Measurements from ENCODE around the gene MAN1B1.

Gene MAN1B1

DNA sequence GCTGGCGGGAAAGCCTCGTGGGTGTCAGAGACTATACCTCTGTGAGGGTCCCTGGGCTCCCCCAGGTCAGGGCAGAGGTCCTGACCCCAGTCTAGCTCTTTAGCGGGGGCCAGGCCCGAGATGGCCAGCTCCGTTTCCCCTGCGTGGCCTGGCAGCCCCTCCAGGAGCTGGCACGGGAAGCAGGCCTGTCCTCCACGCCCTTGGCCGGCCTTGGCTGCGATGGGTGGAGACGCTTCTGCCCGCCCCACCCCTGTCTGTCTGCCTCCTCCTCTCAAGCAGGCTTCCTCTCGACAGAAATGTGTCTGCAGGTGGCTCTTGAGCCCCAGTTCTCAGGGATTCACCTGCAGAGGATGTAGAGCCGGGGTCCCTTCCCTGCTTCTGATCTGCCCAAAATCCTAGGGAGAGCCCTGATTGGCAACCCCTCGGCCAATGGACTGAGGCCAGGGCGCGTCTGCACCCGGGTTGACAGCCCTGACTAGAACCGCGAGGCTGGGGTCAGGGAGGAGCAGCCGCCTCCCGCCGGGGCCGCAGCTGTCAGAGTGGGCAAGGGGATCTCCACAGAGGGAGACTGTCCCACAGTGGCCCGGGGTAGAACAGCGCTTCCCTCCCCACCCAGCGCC lies 49.6 kb downstream of the MAN1B1 start:
- Histone ChIP-seq H3K9me3 (ENCODE audit: control insufficient read depth, insufficient read depth, low read length) (no peaks in the 10 kb centered on the region), H3K27me3 (ENCODE audit: control insufficient read depth, insufficient read depth, low read length) (peaks cover 51% of the 10 kb centered on the region), H3K36me3 (ENCODE audit: control insufficient read depth, insufficient read depth, low read length) (no peaks in the 10 kb centered on the region), H3K9ac (ENCODE audit: low read depth, low read length) (no peak overlapping the region), H3K4me3 (ENCODE audit: low read depth, low read length) (no peak overlapping the region), H3K4me1 (ENCODE audit: control insufficient read depth, insufficient read depth, low read length) (no peaks in the 10 kb centered on the region)

DNA sequence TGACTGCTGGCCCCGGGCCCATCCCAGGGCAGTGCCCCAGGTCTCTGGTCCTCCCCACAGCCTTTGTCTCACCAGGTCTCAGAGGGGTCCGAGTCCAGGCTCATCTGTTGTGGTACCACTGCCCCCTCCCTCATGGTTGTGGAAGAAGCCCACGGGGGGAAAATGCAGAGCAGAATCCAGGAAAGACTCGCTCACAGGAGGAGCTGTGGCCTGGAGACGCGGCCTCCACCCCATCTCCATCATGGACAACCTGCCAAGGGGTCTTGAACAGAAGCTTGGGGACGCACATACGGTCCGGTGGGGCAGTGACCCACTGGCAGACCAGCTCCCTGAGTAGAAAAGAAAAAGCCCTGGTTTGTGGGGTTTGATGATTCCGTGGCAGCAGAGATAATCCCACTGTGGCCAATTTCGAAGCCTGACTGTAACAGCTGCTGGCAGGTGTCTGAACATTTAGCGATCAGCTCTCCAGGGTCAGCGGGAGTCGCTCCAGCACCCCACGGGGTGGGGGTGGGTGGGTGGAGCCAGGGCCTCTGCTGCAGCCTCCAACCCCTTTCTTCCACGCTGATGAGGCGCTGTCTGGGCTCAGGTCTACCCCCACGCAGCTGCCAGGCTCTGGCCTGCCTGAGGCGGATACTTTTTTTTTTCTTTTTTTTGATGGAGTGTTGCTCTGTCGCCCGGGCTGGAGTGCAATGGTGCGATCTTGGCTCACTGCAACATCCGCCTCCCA lies 50.3 kb downstream of the MAN1B1 start:
- Histone ChIP-seq H3K9me3 (ENCODE audit: control insufficient read depth, insufficient read depth, low read length) (no peaks in the 10 kb centered on the region), H3K4me3 (ENCODE audit: low read depth, low read length) (no peak overlapping the region), H3K4me1 (ENCODE audit: control insufficient read depth, insufficient read depth, low read length) (no peaks in the 10 kb centered on the region), H3K9ac (ENCODE audit: low read depth, low read length) (no peak overlapping the region), H3K27me3 (ENCODE audit: control insufficient read depth, insufficient read depth, low read length) (peaks cover 57% of the 10 kb centered on the region), H3K36me3 (ENCODE audit: control insufficient read depth, insufficient read depth, low read length) (no peaks in the 10 kb centered on the region)

DNA sequence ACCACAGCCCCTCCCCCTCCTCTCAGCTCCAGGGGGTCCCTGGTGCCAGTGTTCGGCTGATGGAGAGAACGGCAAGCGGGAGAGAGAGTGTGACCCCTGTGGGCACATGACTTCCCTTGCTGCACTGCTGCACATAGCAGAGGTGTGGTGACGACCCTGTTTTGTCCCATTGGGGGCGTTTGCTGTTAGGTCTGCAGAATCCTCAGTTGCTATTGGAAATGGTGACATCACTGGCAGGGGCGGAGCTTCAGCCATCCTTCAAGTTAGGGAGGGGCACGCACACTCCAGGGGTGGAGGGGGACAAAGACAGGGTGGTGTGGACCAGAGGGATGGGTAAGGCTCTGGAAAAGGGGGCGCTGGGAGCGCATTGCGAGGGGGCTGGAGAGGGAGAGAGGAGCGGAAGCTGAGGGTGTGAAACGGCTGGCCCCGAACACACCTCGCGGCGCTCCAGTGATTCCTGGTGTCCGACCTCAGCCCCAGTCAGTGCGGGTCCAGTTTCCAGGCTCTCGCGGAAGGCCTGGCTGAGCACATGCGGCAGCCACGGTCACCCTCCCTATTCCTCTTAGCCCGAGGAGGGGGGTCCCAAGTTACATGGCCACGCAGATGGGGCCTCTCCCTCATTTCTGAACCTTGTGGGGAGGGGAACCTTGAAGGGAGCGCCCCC lies 51.4 kb downstream of the MAN1B1 start:
- H3K4me1 ChIP-seq (ENCODE audit: control insufficient read depth, insufficient read depth, low read length): no peaks in the 10 kb centered on the region
- H3K27me3 ChIP-seq (ENCODE audit: control insufficient read depth, insufficient read depth, low read length): peaks cover 64% of the 10 kb centered on the region
- no peaks in the 10 kb centered on the region for H3K36me3 ChIP-seq (ENCODE audit: control insufficient read depth, insufficient read depth, low read length)
- no peak overlapping the region for H3K9ac ChIP-seq (ENCODE audit: low read depth, low read length)
- H3K4me3 ChIP-seq (ENCODE audit: low read depth, low read length): peak overlapping the region; percentile 39
- H3K9me3 ChIP-seq (ENCODE audit: control insufficient read depth, insufficient read depth, low read length): no peaks in the 10 kb centered on the region

DNA sequence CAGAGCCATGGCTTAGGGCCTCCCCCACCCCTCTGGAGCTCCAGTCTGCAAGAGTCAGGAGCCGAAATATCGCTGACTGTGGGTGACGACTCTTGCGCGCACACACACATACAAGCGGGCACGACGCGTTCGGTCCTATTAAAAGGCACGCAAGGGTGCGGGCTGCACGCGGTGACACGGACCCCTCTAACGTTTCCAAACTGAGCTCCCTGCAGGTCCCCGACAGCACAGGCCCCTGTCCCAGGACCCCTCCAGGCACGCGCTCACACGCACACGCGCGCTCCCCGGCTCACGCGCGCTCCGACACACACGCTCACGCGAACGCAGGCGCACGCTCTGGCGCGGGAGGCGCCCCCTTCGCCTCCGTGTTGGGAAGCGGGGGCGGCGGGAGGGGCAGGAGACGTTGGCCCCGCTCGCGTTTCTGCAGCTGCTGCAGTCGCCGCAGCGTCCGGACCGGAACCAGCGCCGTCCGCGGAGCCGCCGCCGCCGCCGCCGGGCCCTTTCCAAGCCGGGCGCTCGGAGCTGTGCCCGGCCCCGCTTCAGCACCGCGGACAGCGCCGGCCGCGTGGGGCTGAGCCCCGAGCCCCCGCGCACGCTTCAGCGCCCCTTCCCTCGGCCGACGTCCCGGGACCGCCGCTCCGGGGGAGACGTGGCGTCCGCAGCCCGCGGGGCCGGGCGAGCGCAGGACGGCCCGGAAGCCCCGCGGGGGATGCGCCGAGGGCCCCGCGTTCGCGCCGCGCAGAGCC lies 52.1 kb downstream of the MAN1B1 start, which contains the start of gene GRIN1:
Gene GRIN1 (plus strand): TSS at position 433 of the 746 bp plus-strand sequence. CDS start 333 bp downstream, outside the sequence.
- no peaks in the 10 kb centered on the region for H3K9me3 ChIP-seq (ENCODE audit: control insufficient read depth, insufficient read depth, low read length)
- no peak within 1 kb of the TSS for H3K9ac ChIP-seq (ENCODE audit: low read depth, low read length)
- H3K4me3 ChIP-seq (ENCODE audit: low read depth, low read length): peak within 1 kb of the TSS; percentile 39
- no peaks in the 10 kb centered on the region for H3K36me3 ChIP-seq (ENCODE audit: control insufficient read depth, insufficient read depth, low read length)
- no peaks in the 10 kb centered on the region for H3K4me1 ChIP-seq (ENCODE audit: control insufficient read depth, insufficient read depth, low read length)
- peaks cover 64% of the 10 kb centered on the region for H3K27me3 ChIP-seq (ENCODE audit: control insufficient read depth, insufficient read depth, low read length)

DNA sequence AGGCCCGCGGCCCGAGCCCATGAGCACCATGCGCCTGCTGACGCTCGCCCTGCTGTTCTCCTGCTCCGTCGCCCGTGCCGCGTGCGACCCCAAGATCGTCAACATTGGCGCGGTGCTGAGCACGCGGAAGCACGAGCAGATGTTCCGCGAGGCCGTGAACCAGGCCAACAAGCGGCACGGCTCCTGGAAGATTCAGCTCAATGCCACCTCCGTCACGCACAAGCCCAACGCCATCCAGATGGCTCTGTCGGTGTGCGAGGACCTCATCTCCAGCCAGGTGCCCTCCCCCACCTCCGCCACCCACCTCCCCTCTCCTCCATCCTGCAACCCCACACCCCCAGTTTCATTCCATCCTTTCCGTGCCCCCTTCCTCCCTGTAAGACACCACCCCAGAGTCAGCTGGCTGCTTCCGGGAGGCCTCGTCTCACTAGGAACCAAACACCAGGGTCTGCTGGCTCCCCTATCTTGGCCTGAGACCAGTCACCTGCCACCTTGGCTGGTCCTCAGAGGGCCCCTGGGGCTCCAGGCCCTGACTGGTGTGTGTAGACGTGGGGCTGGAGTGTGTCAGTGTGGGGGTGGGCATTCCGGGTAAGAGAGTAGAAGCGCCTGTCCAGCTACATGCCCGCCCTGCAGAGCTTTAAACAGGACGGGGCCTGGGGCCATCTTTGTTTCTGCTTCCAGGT lies 52.8 kb downstream of the MAN1B1 start:
- no peak overlapping the region for H3K4me3 ChIP-seq (ENCODE audit: low read depth, low read length)
- no peaks in the 10 kb centered on the region for H3K4me1 ChIP-seq (ENCODE audit: control insufficient read depth, insufficient read depth, low read length)
- H3K9ac ChIP-seq (ENCODE audit: low read depth, low read length): no peak overlapping the region
- no peaks in the 10 kb centered on the region for H3K9me3 ChIP-seq (ENCODE audit: control insufficient read depth, insufficient read depth, low read length)
- no peaks in the 10 kb centered on the region for H3K36me3 ChIP-seq (ENCODE audit: control insufficient read depth, insufficient read depth, low read length)
- peaks cover 62% of the 10 kb centered on the region for H3K27me3 ChIP-seq (ENCODE audit: control insufficient read depth, insufficient read depth, low read length)

DNA sequence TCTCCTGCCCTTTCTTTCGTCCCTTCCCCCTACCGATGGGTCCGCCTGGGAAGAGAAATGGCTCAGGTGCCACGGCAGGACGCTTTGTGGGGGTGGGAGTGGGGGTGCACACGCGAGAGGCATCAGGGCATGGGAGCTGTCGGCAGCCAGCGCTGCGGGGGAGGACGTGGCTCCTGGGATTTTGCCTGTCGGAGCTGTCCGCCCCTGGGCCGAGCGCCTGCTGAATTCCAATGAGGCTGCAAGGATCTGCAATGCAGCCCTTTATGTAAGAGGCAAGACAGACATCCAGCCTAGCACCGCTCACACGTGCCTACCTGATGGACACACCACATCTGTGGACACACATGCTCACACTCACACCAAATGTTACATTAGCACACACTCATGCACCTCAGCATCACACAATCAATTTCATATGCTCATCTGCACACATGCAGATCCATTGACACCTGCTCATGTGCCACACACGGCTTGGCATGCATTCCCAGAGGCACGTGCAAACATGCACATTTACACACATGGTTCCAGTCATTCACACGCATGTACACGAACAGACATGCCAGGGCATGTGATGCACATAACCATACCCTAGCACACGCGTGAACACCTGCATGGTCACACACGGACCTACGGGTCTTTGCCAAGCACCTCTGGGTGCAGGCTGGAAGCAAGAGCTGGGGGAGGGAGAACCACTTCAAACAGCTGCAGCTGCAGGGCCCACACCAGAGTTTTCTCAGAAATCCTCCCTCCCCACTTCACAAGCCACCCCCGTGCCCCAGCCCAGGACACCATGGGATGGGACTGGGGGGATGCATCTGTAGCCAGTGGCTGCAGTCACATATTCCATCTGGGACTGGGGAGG lies 53.6 kb downstream of the MAN1B1 start:
- Histone ChIP-seq H3K4me1 (ENCODE audit: control insufficient read depth, insufficient read depth, low read length) (no peaks in the 10 kb centered on the region), H3K9me3 (ENCODE audit: control insufficient read depth, insufficient read depth, low read length) (no peaks in the 10 kb centered on the region), H3K36me3 (ENCODE audit: control insufficient read depth, insufficient read depth, low read length) (no peaks in the 10 kb centered on the region), H3K9ac (ENCODE audit: low read depth, low read length) (no peak overlapping the region), H3K27me3 (ENCODE audit: control insufficient read depth, insufficient read depth, low read length) (peaks cover 62% of the 10 kb centered on the region), H3K4me3 (ENCODE audit: low read depth, low read length) (no peak overlapping the region)

DNA sequence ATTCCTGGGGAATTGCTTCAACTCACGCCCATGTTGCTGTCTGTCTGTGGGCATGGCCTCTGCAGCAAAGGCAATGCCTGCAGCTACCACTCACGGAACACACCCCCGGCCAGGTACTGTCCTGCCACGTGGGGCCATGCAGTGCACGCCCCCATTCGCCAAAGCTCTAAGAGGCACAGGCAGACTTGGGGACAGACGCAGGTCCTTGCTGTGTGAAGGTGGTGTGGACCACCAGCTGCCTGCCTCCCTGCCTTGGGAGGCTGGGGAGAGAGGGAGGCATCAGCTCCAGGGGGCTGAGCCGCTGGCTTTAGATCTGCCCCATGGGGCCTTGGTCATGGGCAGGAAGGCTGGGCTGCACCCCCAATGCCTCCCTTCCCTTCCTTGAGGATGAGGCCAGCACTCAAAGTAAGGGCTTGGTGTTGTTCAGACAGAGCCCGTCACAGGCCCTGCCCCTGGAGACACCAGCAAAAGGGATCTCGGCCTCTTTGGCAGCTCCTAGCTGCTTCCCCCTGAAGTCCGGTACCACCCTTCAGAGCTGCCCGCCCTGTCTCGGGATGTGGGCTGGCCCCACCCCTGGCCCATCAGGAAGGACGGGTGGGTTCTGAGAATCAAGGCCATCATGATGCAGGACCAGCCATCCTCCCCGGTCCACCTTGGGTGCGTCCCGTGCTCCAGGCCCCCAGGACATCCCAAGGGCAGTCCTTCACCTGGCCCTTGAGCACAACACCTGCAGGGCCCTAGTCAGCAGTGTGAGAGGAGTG lies 54.4 kb downstream of the MAN1B1 start:
- no peak overlapping the region for H3K9ac ChIP-seq (ENCODE audit: low read depth, low read length)
- H3K4me1 ChIP-seq (ENCODE audit: control insufficient read depth, insufficient read depth, low read length): no peaks in the 10 kb centered on the region
- no peaks in the 10 kb centered on the region for H3K9me3 ChIP-seq (ENCODE audit: control insufficient read depth, insufficient read depth, low read length)
- H3K4me3 ChIP-seq (ENCODE audit: low read depth, low read length): no peak overlapping the region
- H3K36me3 ChIP-seq (ENCODE audit: control insufficient read depth, insufficient read depth, low read length): no peaks in the 10 kb centered on the region
- peaks cover 57% of the 10 kb centered on the region for H3K27me3 ChIP-seq (ENCODE audit: control insufficient read depth, insufficient read depth, low read length)

DNA sequence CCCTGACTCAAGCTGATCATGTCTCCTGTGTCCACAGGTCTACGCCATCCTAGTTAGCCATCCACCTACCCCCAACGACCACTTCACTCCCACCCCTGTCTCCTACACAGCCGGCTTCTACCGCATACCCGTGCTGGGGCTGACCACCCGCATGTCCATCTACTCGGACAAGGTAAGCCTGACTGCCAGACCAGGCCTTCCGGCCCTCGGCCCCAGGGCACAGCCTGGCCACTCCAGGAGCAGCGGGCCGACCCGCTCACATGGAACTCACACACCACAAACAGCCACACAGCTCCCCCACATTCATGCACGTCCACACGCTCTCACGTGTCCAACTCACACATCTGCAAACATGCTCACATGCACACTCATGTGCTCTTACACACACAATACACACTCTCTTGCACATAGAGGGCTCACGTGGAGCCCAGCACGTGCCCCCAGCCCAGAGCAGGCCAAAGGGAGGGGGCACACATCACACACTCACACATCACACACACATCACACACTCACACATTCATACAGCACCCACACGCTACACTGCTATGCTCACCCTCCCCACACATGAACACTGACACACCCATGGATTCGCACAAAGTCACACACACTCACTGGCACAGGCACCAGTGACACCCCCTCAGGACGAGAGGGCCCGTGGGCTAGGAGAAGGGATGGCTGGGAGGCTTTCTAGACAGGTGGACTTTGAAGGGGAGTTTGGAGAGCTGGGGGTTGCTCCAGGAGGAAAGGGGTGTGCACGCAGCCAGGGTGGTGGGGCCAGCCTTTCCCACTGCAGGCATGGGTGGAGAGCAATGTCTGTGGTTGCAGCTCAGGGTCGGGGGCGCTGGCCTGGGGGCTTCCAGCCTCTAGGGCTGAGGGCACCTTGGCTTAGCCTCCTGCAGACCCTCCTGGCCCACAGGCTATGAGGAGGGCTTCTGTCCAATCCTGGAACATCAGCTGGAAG lies 55.5 kb downstream of the MAN1B1 start:
- H3K9me3 ChIP-seq (ENCODE audit: control insufficient read depth, insufficient read depth, low read length): no peaks in the 10 kb centered on the region
- H3K4me3 ChIP-seq (ENCODE audit: low read depth, low read length): no peak overlapping the region
- no peaks in the 10 kb centered on the region for H3K36me3 ChIP-seq (ENCODE audit: control insufficient read depth, insufficient read depth, low read length)
- no peaks in the 10 kb centered on the region for H3K4me1 ChIP-seq (ENCODE audit: control insufficient read depth, insufficient read depth, low read length)
- peaks cover 50% of the 10 kb centered on the region for H3K27me3 ChIP-seq (ENCODE audit: control insufficient read depth, insufficient read depth, low read length)
- H3K9ac ChIP-seq (ENCODE audit: low read depth, low read length): no peak overlapping the region

DNA sequence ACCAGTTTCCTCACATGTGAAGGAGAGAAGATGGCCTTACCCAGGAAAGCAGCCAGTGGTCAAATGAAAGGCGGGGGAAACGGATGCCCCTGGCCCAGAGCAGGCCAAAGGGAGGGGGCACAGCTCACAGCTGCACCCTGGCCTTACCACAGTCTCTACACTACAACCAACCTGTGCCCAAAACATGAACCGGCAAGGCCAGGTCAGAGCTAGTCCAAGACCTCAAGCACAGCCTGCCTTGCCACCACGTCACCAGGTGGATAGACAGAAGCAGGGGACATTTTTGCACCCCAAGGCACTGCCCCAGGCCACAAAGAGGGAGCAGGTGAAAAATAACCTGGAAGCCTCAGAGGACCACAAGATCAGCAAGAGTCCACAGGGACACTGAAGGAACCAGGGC lies 56.7 kb downstream of the MAN1B1 start:
- Histone ChIP-seq H3K9ac (ENCODE audit: low read depth, low read length) (no peak overlapping the region), H3K27me3 (ENCODE audit: control insufficient read depth, insufficient read depth, low read length) (peaks cover 40% of the 10 kb centered on the region), H3K4me1 (ENCODE audit: control insufficient read depth, insufficient read depth, low read length) (no peaks in the 10 kb centered on the region), H3K9me3 (ENCODE audit: control insufficient read depth, insufficient read depth, low read length) (no peaks in the 10 kb centered on the region), H3K36me3 (ENCODE audit: control insufficient read depth, insufficient read depth, low read length) (no peaks in the 10 kb centered on the region), H3K4me3 (ENCODE audit: low read depth, low read length) (no peak overlapping the region)
